ENCODE results near the gene ANAPC5. TPM values are rescaled to one million over a fixed set of nuclear protein-coding genes. Genes with fewer than 3 reads are reported as not detected.

Gene ANAPC5
- total RNA-seq, 1 experiment from 2014 or later = 199 TPM

- peak overlapping the region; percentile 94 for H3K9ac ChIP-seq (ENCODE audit: low read length)
- TF ChIP-seq EZH2 (IDR thresholded peaks at IDR 0.05; ENCODE audit: low read length, unreplicated experiment) = no peak
- TF ChIP-seq, protein P1, sequence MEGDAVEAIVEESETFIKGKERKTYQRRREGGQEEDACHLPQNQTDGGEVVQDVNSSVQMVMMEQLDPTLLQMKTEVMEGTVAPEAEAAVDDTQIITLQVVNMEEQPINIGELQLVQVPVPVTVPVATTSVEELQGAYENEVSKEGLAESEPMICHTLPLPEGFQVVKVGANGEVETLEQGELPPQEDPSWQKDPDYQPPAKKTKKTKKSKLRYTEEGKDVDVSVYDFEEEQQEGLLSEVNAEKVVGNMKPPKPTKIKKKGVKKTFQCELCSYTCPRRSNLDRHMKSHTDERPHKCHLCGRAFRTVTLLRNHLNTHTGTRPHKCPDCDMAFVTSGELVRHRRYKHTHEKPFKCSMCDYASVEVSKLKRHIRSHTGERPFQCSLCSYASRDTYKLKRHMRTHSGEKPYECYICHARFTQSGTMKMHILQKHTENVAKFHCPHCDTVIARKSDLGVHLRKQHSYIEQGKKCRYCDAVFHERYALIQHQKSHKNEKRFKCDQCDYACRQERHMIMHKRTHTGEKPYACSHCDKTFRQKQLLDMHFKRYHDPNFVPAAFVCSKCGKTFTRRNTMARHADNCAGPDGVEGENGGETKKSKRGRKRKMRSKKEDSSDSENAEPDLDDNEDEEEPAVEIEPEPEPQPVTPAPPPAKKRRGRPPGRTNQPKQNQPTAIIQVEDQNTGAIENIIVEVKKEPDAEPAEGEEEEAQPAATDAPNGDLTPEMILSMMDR (conservative IDR thresholded peaks at IDR 0.05; ENCODE audit: low read depth, low read length) = no peak
- TF ChIP-seq EZH2phosphoT487 (IDR thresholded peaks at IDR 0.05; ENCODE audit: borderline replicate concordance, low read length) = no peak
- H2AFZ ChIP-seq (ENCODE audit: low read length) = peak overlapping the region; percentile 60
- H3K4me3 ChIP-seq (ENCODE audit: low read length) = peak overlapping the region; percentile 95
- H3K36me3 ChIP-seq (ENCODE audit: low read depth, low read length) = no peaks in the 10 kb centered on the region
- CTCF ChIA-PET = no interaction called here
- H3K4me1 ChIP-seq (ENCODE audit: insufficient read depth, low read length) = peaks cover 11% of the 10 kb centered on the region
- no TSS peak for BruUV-seq (replicated peaks)
- H3F3A ChIP-seq (ENCODE audit: low read length, unreplicated experiment) = no peaks in the 10 kb centered on the region
- no peaks in the 10 kb centered on the region for H3K9me3 ChIP-seq (ENCODE audit: low read length)
- POLR2A ChIA-PET (ENCODE audit: unreplicated experiment) = interaction anchor here (0.5 kb wide), 1 partner anchor 320 kb away, joined by 5 read pairs; no protein-coding TSS in a partner anchor
- H3K79me2 ChIP-seq (ENCODE audit: low read length) = peaks cover 45% of the 10 kb centered on the region
- no peak for DNase-seq
- intact Hi-C loops (cut with micrococcal nuclease) = loop anchor here (1.0 to 5.0 kb wide), 2 partner anchors 47 to 90 kb away; no protein-coding TSS in a partner anchor
- no peaks in the 10 kb centered on the region for H4K20me1 ChIP-seq (ENCODE audit: low read length)
- ATAC-seq = peak; percentile 70
- no peaks in the 10 kb centered on the region for H3K9me2 ChIP-seq (replicated peaks; ENCODE audit: low read length)
- H3K27ac ChIP-seq (ENCODE audit: low read length) = peak overlapping the region; percentile 24
- peak overlapping the region; percentile 86 for H3K4me2 ChIP-seq (ENCODE audit: low read length)
- H3K27me3 ChIP-seq (ENCODE audit: low read length) = no peaks in the 10 kb centered on the region
Measured at GRCh38 chr12:121352682-121353018, 439 bp upstream of the ANAPC5 start.

DNA sequence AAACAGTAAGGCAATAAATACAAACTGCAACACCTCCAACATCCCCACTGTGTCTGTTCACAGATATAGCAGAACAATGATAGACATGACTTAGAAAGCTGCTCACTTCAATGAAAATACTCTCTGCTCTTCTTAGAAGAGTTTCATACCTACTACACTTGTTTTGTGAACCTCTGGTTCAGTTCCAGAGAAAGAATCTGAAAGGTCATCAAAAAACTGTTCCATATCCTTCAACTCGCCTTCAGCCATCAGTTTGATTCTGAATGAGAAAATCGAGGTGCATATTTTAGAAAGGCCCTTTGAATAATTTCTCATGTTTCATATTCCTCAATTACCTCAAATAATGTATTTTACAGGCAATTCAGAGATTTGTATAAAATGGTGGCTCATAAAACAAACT, 5.5 kb downstream of the ANAPC5 start:
- ChIA-PET POLR2A (ENCODE audit: unreplicated experiment) (no interaction called here), CTCF (no interaction called here)
- no peak overlapping the region for H3K27ac ChIP-seq (ENCODE audit: low read length)
- ATAC-seq (no peak), DNase-seq (no peak)
- H3K9me2 ChIP-seq (replicated peaks; ENCODE audit: low read length) = no peaks in the 10 kb centered on the region
- no peaks in the 10 kb centered on the region for H3F3A ChIP-seq (ENCODE audit: low read length, unreplicated experiment)
- BruUV-seq (replicated peaks) = no TSS peak
- TF ChIP-seq, protein P1 (conservative IDR thresholded peaks at IDR 0.05; ENCODE audit: low read depth, low read length) = no peak
- TF ChIP-seq EZH2 (IDR thresholded peaks at IDR 0.05; ENCODE audit: low read length, unreplicated experiment) = no peak
- TF ChIP-seq EZH2phosphoT487 (IDR thresholded peaks at IDR 0.05; ENCODE audit: borderline replicate concordance, low read length) = no peak
- no peak overlapping the region for H3K9ac ChIP-seq (ENCODE audit: low read length)
- no peaks in the 10 kb centered on the region for H4K20me1 ChIP-seq (ENCODE audit: low read length)
- H3K79me2 ChIP-seq (ENCODE audit: low read length) = peaks cover 50% of the 10 kb centered on the region
- no peak overlapping the region for H3K4me2 ChIP-seq (ENCODE audit: low read length)
- peaks cover 48% of the 10 kb centered on the region for H3K36me3 ChIP-seq (ENCODE audit: low read depth, low read length)
- H3K27me3 ChIP-seq (ENCODE audit: low read length) = no peaks in the 10 kb centered on the region
- no peak overlapping the region for H2AFZ ChIP-seq (ENCODE audit: low read length)
- intact Hi-C loops (cut with micrococcal nuclease) = no loop called here
- H3K4me1 ChIP-seq (ENCODE audit: insufficient read depth, low read length) = peaks cover 7% of the 10 kb centered on the region
- H3K4me3 ChIP-seq (ENCODE audit: low read length) = no peak overlapping the region
- no peaks in the 10 kb centered on the region for H3K9me3 ChIP-seq (ENCODE audit: low read length)

- H3K4me2 ChIP-seq (ENCODE audit: low read length) = no peak overlapping the region
- no TSS peak for BruUV-seq (replicated peaks)
Measured at GRCh38 chr12:121345151-121345815, 6.9 kb downstream of the ANAPC5 start.

More at GRCh38 chr12:121345151-121345815, 6.9 kb downstream of the ANAPC5 start:
- Histone ChIP-seq H2AFZ (ENCODE audit: low read length) (no peak overlapping the region), H3K9me2 (replicated peaks; ENCODE audit: low read length) (no peaks in the 10 kb centered on the region), H3K79me2 (ENCODE audit: low read length) (peaks cover 36% of the 10 kb centered on the region), H4K20me1 (ENCODE audit: low read length) (no peaks in the 10 kb centered on the region), H3K4me3 (ENCODE audit: low read length) (no peak overlapping the region), H3K36me3 (ENCODE audit: low read depth, low read length) (peaks cover 60% of the 10 kb centered on the region), H3K9ac (ENCODE audit: low read length) (no peak overlapping the region), H3K27me3 (ENCODE audit: low read length) (no peaks in the 10 kb centered on the region), H3K27ac (ENCODE audit: low read length) (no peak overlapping the region), H3K4me1 (ENCODE audit: insufficient read depth, low read length) (no peaks in the 10 kb centered on the region), H3K9me3 (ENCODE audit: low read length) (no peaks in the 10 kb centered on the region), H3F3A (ENCODE audit: low read length, unreplicated experiment) (no peaks in the 10 kb centered on the region)
- CTCF ChIA-PET = no interaction called here
- DNase-seq (no peak), ATAC-seq (peak; percentile 22; the same call in 1 of the 2 replicates)
- intact Hi-C loops (cut with micrococcal nuclease) = no loop called here
- TF ChIP-seq EZH2phosphoT487 (IDR thresholded peaks at IDR 0.05; ENCODE audit: borderline replicate concordance, low read length) (no peak), EZH2 (IDR thresholded peaks at IDR 0.05; ENCODE audit: low read length, unreplicated experiment) (no peak)
- TF ChIP-seq, protein P1 (conservative IDR thresholded peaks at IDR 0.05; ENCODE audit: low read depth, low read length) = no peak
- POLR2A ChIA-PET (ENCODE audit: unreplicated experiment) = interaction anchor here (0.6 kb wide), 1 partner anchor 21 kb away, joined by 4 read pairs; no protein-coding TSS in a partner anchor
